ENCODE measurements around the gene C1QTNF6. TPM values are rescaled to one million over a fixed set of nuclear protein-coding genes. Genes with fewer than 3 reads are reported as not detected.

C1QTNF6 gene
- total RNA-seq, 1 donor from 2014 or later, result 3.3 TPM

- no peaks in the 10 kb centered on the region for H3K36me3 Mint-ChIP-seq (ENCODE audit: unreplicated experiment)
- H3K4me1 Mint-ChIP-seq (ENCODE audit: low read depth, unreplicated experiment), result peaks cover 2% of the 10 kb centered on the region
- no peak for TF ChIP-seq CTCF (IDR thresholded peaks at IDR 0.05; ENCODE audit: partially characterized antibody, unreplicated experiment)
- peak; percentile 7 for DNase-seq
- H3K9me3 Mint-ChIP-seq (ENCODE audit: unreplicated experiment), result peaks cover 4% of the 10 kb centered on the region
- no peak overlapping the region for H3K27ac Mint-ChIP-seq (ENCODE audit: unreplicated experiment)
- H3K27me3 Mint-ChIP-seq (ENCODE audit: unreplicated experiment), result peaks cover 2% of the 10 kb centered on the region
- H3K4me3 Mint-ChIP-seq (ENCODE audit: unreplicated experiment), result no peak overlapping the region
Observed at GRCh38 chr22:37187552-37187890, 526 bp downstream of the C1QTNF6 start.

- TF ChIP-seq CTCF (IDR thresholded peaks at IDR 0.05; ENCODE audit: partially characterized antibody, unreplicated experiment), result no peak
- peaks cover 2% of the 10 kb centered on the region for H3K27me3 Mint-ChIP-seq (ENCODE audit: unreplicated experiment)
- H3K27ac Mint-ChIP-seq (ENCODE audit: unreplicated experiment), result no peak overlapping the region
- peaks cover 2% of the 10 kb centered on the region for H3K4me1 Mint-ChIP-seq (ENCODE audit: low read depth, unreplicated experiment)
- no peaks in the 10 kb centered on the region for H3K36me3 Mint-ChIP-seq (ENCODE audit: unreplicated experiment)
- peaks cover 4% of the 10 kb centered on the region for H3K9me3 Mint-ChIP-seq (ENCODE audit: unreplicated experiment)
- DNase-seq, result no peak
- no peak overlapping the region for H3K4me3 Mint-ChIP-seq (ENCODE audit: unreplicated experiment)
Observed at GRCh38 chr22:37186997-37187522, 987 bp downstream of the C1QTNF6 start.

GRCh38 chr22:37186228-37186996, 1.6 kb downstream of the C1QTNF6 start:
- H3K4me1 Mint-ChIP-seq (ENCODE audit: low read depth, unreplicated experiment), result peaks cover 2% of the 10 kb centered on the region
- H3K4me3 Mint-ChIP-seq (ENCODE audit: unreplicated experiment), result no peak overlapping the region
- DNase-seq, result peak; percentile 6
- peaks cover 4% of the 10 kb centered on the region for H3K9me3 Mint-ChIP-seq (ENCODE audit: unreplicated experiment)
- H3K27ac Mint-ChIP-seq (ENCODE audit: unreplicated experiment), result no peak overlapping the region
- no peaks in the 10 kb centered on the region for H3K36me3 Mint-ChIP-seq (ENCODE audit: unreplicated experiment)
- TF ChIP-seq CTCF (IDR thresholded peaks at IDR 0.05; ENCODE audit: partially characterized antibody, unreplicated experiment), result no peak
- H3K27me3 Mint-ChIP-seq (ENCODE audit: unreplicated experiment), result peaks cover 3% of the 10 kb centered on the region

GRCh38 chr22:37185646-37186227, 2.3 kb downstream of the C1QTNF6 start:
- H3K4me1 Mint-ChIP-seq (ENCODE audit: low read depth, unreplicated experiment), result peaks cover 2% of the 10 kb centered on the region
- H3K4me3 Mint-ChIP-seq (ENCODE audit: unreplicated experiment), result no peak overlapping the region
- H3K27me3 Mint-ChIP-seq (ENCODE audit: unreplicated experiment), result peaks cover 3% of the 10 kb centered on the region
- peak; percentile 8 for DNase-seq
- H3K9me3 Mint-ChIP-seq (ENCODE audit: unreplicated experiment), result peaks cover 4% of the 10 kb centered on the region
- H3K36me3 Mint-ChIP-seq (ENCODE audit: unreplicated experiment), result no peaks in the 10 kb centered on the region
- TF ChIP-seq CTCF (IDR thresholded peaks at IDR 0.05; ENCODE audit: partially characterized antibody, unreplicated experiment), result no peak
- no peak overlapping the region for H3K27ac Mint-ChIP-seq (ENCODE audit: unreplicated experiment)

Data from glutamatergic neuron (in vitro differentiated cells).